H1 (cell line): ENCODE measurements around the gene ELF4. TPM values are rescaled to one million over a fixed set of nuclear protein-coding genes. Genes with fewer than 3 reads are reported as not detected.
A peak's percentile ranks its signal among the peaks of the same experiment; 100 is the strongest.

Experiments used
- CTCF ChIA-PET: fragments of 300-600 bp; sonication (Branson Sonifier 250); formaldehyde crosslinking; loops from one replicate; lab custom pipeline; 2021; ENCODE audit not compliant: partially characterized antibody; lab: Charles Lee
- POLR2A ChIA-PET: fragments of 300-600 bp; sonication (Branson Sonifier 250); formaldehyde crosslinking; loops from one replicate; lab custom pipeline; 2021; ENCODE audit warnings: inconsistent platforms; ENCODE audit not compliant: partially characterized antibody; lab: Charles Lee
- DNase-seq, 2 experiments: peaks; one replicate each; pipeline versions ENCODE4 v3.0.0 to v3.0.0-alpha.2; 2010 to 2022; ENCODE audit warnings: low spot score in 2 of 2, low read depth in 1 of 2, mixed read lengths in 1 of 2
- FAIRE-seq: peaks from 2 replicates; lab custom pipeline; 2011; peaks lifted over from hg19 to GRCh38; lab: Jason Lieb, UNC
- H2AFZ ChIP-seq: 2 replicates; pipeline ENCODE4 v1.8.1; 2012; ENCODE audit warnings: low read length, inconsistent platforms
- H2AK5ac ChIP-seq: 2 replicates; pipeline ENCODE4 v1.6.1; 2013; ENCODE audit warnings: low read depth, low read length
- H2BK120ac ChIP-seq: replicated peaks from 2 replicates; pipeline ENCODE3; 2013; ENCODE audit warnings: low read depth, low read length, inconsistent platforms
- H2BK12ac ChIP-seq: 2 replicates; pipeline ENCODE4 v1.6.1; 2013; ENCODE audit warnings: low read depth, low read length
- H2BK15ac ChIP-seq: 2 replicates; pipeline ENCODE4 v1.6.1; 2013; ENCODE audit warnings: low read length
- H2BK20ac ChIP-seq: 2 replicates; pipeline ENCODE4 v1.6.1; 2013; ENCODE audit warnings: low read length
- H2BK5ac ChIP-seq: 2 replicates; pipeline ENCODE4 v1.6.1; 2013; ENCODE audit warnings: low read depth, low read length
- H3K14ac ChIP-seq: 2 replicates; pipeline ENCODE4 v1.6.1; 2013; ENCODE audit warnings: inconsistent platforms; ENCODE audit not compliant: insufficient read length
- H3K18ac ChIP-seq: 2 replicates; pipeline ENCODE4 v1.6.1; 2013; ENCODE audit warnings: low read length; ENCODE audit errors: extremely low read depth
- H3K23ac ChIP-seq: 2 replicates; pipeline ENCODE4 v1.6.1; 2013; ENCODE audit warnings: inconsistent platforms; ENCODE audit not compliant: insufficient read length
- H3K23me2 ChIP-seq: 2 replicates; pipeline ENCODE4 v1.6.1; 2013; ENCODE audit warnings: low read depth, low read length
- H3K27ac ChIP-seq: 2 replicates; pipeline ENCODE4 v1.6.1; 2011; ENCODE audit warnings: low read depth, low read length, inconsistent platforms
- H3K27me3 ChIP-seq, 4 experiments: replicated peaks in 1 of 4; 1 replicate in 1 of 4; 2 replicates in 3 of 4; pipeline versions ENCODE4 v1.6.1 to v1.8.1; 2011 to 2013; ENCODE audit warnings: low read length in 3 of 4, mild to moderate bottlenecking in 3 of 4, inconsistent platforms in 2 of 4, mixed read lengths in 2 of 4, moderate library complexity in 1 of 4; ENCODE audit not compliant: control insufficient read depth in 3 of 4, insufficient read depth in 3 of 4; ENCODE audit errors: extremely low read depth in 1 of 4
- H3K36me3 ChIP-seq, 4 experiments: 2 replicates each; pipeline versions ENCODE4 v1.6.1 to v1.8.1; 2011 to 2013; ENCODE audit warnings: mild to moderate bottlenecking in 4 of 4, low read length in 3 of 4, moderate library complexity in 2 of 4, control low read depth in 1 of 4, inconsistent platforms in 1 of 4; ENCODE audit not compliant: insufficient read depth in 4 of 4, control insufficient read depth in 2 of 4
- H3K4ac ChIP-seq: replicated peaks from 2 replicates; pipeline ENCODE3; 2013; ENCODE audit warnings: low read length, low read depth, mixed read lengths, inconsistent platforms; ENCODE audit not compliant: insufficient read length
- H3K4me1 ChIP-seq, 4 experiments: replicated peaks in 1 of 4; 1 replicate in 1 of 4; 2 replicates in 3 of 4; pipeline versions ENCODE4 v1.6.1 to v1.8.1; 2011 to 2013; ENCODE audit warnings: low read length in 3 of 4, inconsistent platforms in 2 of 4, mixed read lengths in 1 of 4; ENCODE audit not compliant: insufficient read depth in 4 of 4, control insufficient read depth in 3 of 4
- H3K4me2 ChIP-seq, 2 experiments: 2 replicates each; pipeline versions ENCODE4 v1.6.1 to v1.8.1; 2011 to 2013; ENCODE audit warnings: low read depth in 2 of 2, low read length in 2 of 2, control low read depth in 1 of 2, inconsistent platforms in 1 of 2, mild to moderate bottlenecking in 1 of 2; ENCODE audit not compliant: insufficient read depth in 1 of 2
- H3K4me3 ChIP-seq, 4 experiments: fragments of 200-600, 300-600 bp in 1 of 4; sonication (generic), shearing (Covaris generic), sonication (Bioruptor Twin) in 1 of 4; 2 replicates each; pipeline versions ENCODE4 v1.5.1 to v1.8.1; 2011 to 2016; ENCODE audit warnings: low read length in 4 of 4, low read depth in 3 of 4, control low read depth in 2 of 4, inconsistent platforms in 2 of 4, mild to moderate bottlenecking in 2 of 4, mixed read lengths in 1 of 4, moderate library complexity in 1 of 4; ENCODE audit not compliant: insufficient read depth in 2 of 4; ENCODE audit errors: extremely low read depth in 1 of 4
- H3K56ac ChIP-seq: replicated peaks from 2 replicates; pipeline ENCODE3; 2013; ENCODE audit warnings: low read depth, mild to moderate bottlenecking, mixed read lengths, low read length, inconsistent platforms; ENCODE audit not compliant: insufficient read length
- H3K79me1 ChIP-seq: 2 replicates; pipeline ENCODE4 v1.6.1; 2013; ENCODE audit warnings: low read depth, low read length, control low read depth
- H3K79me2 ChIP-seq, 2 experiments: 2 replicates each; pipeline versions ENCODE4 v1.6.1 to v1.8.1; 2012 to 2013; ENCODE audit warnings: low read length in 2 of 2, mild to moderate bottlenecking in 2 of 2, inconsistent platforms in 1 of 2; ENCODE audit not compliant: insufficient read depth in 2 of 2, control insufficient read depth in 1 of 2
- H3K9ac ChIP-seq, 4 experiments: replicated peaks in 1 of 4; 1 replicate in 1 of 4; 2 replicates in 3 of 4; pipeline versions ENCODE4 v1.6.1 to v1.8.1; 2011 to 2013; ENCODE audit warnings: low read depth in 3 of 4, low read length in 3 of 4, control low read depth in 2 of 4, mild to moderate bottlenecking in 2 of 4, moderate library complexity in 2 of 4, inconsistent platforms in 1 of 4; ENCODE audit errors: extremely low read depth in 1 of 4
- H3K9me3 ChIP-seq, 2 experiments: 2 replicates each; pipeline versions ENCODE4 v1.6.1 to v1.8.1; 2012 to 2013; ENCODE audit warnings: mild to moderate bottlenecking in 2 of 2, moderate library complexity in 2 of 2, control low read depth in 1 of 2, inconsistent platforms in 1 of 2, low read depth in 1 of 2, low read length in 1 of 2, mixed read lengths in 1 of 2; ENCODE audit not compliant: insufficient read depth in 2 of 2
- H4K20me1 ChIP-seq, 2 experiments: replicated peaks in 1 of 2; 2 replicates each; pipeline versions ENCODE3 to v1.8.1; 2011 to 2013; ENCODE audit warnings: inconsistent platforms in 2 of 2, low read length in 2 of 2, mild to moderate bottlenecking in 1 of 2; ENCODE audit not compliant: insufficient read depth in 2 of 2, control insufficient read depth in 1 of 2
- H4K5ac ChIP-seq: 2 replicates; pipeline ENCODE4 v1.6.1; 2013; ENCODE audit warnings: low read length, low read depth, mixed read lengths, inconsistent platforms; ENCODE audit not compliant: insufficient read length
- H4K8ac ChIP-seq: 2 replicates; pipeline ENCODE4 v1.8.0; 2013; ENCODE audit warnings: mild to moderate bottlenecking, moderate library complexity, low read length, inconsistent platforms; ENCODE audit not compliant: insufficient read depth; ENCODE audit errors: extremely low read depth
- H4K91ac ChIP-seq: replicated peaks from 2 replicates; pipeline ENCODE3; 2013; ENCODE audit warnings: low read length, mixed read lengths, inconsistent platforms; ENCODE audit not compliant: insufficient read length
- ATF2 ChIP-seq: IDR thresholded peaks from 2 replicates; pipeline ENCODE4 v1.6.1; 2012; ENCODE audit warnings: low read length, inconsistent platforms
- GABPA ChIP-seq: IDR thresholded peaks from 2 replicates; pipeline ENCODE4 v1.6.1; 2011; ENCODE audit warnings: mild to moderate bottlenecking, low read length, moderate library complexity, borderline replicate concordance; ENCODE audit not compliant: insufficient read depth
- JUN ChIP-seq: IDR thresholded peaks from 2 replicates; pipeline ENCODE4 v1.6.1; 2011; ENCODE audit warnings: low read depth, mild to moderate bottlenecking, improper control_type of control experiment, low read length
- KDM4A ChIP-seq: IDR thresholded peaks from one replicate; pipeline ENCODE4 v1.7.1; 2012; ENCODE audit warnings: low read depth, mild to moderate bottlenecking, moderate library complexity, low read length, inconsistent platforms; ENCODE audit not compliant: severe bottlenecking
- NRF1 ChIP-seq: IDR thresholded peaks from 2 replicates; pipeline ENCODE4 v1.6.1; 2011; ENCODE audit warnings: mild to moderate bottlenecking, low read depth, low read length, improper control_type of control experiment
- POLR2A ChIP-seq, 2 experiments: IDR thresholded peaks; 1 replicate in 1 of 2; 2 replicates in 1 of 2; pipeline ENCODE4 v1.6.1; 2011; ENCODE audit warnings: low read depth in 2 of 2, low read length in 2 of 2, mild to moderate bottlenecking in 2 of 2; ENCODE audit errors: control extremely low read depth in 1 of 2
- RBBP5 ChIP-seq: IDR thresholded peaks from 2 replicates; pipeline ENCODE4 v1.7.1; 2012; ENCODE audit warnings: low read depth, mild to moderate bottlenecking, inconsistent platforms, low read length, moderate library complexity, borderline replicate concordance
- RXRA ChIP-seq: IDR thresholded peaks from 2 replicates; pipeline ENCODE4 v1.6.1; 2011; ENCODE audit warnings: low read depth, mild to moderate bottlenecking, low read length, moderate library complexity; ENCODE audit not compliant: insufficient read depth
- WGBS, 2 experiments: shearing (Covaris generic) in 1 of 2; methylation state at CpG; one replicate each; pipeline versions ENCODE4 v1.1.6 to v1.1.7; 2013 to 2015; ENCODE audit warnings: low lambda C conversion rate in 2 of 2, mixed read lengths in 2 of 2, inconsistent platforms in 1 of 2, low coverage in 1 of 2, missing lambda C conversion rate in 1 of 2; ENCODE audit not compliant: insufficient replicate concordance in 2 of 2, insufficient coverage in 1 of 2, insufficient read length in 1 of 2; ENCODE audit errors: extremely low coverage in 1 of 2, missing lambda C conversion rate in 1 of 2; 5-methylcytosine and 5-hydroxymethylcytosine counted together
- polyA plus RNA-seq, 7 experiments: library from polyadenylated mRNA; depleted of rRNA in 3 of 7; stranded (reverse) in 5 of 7; unstranded in 2 of 7; fragments of >200 nt in 5 of 7; fragments of 200-250 nt in 2 of 7; gene quantifications; 1 replicate in 5 of 7; 2 replicates in 1 of 7; 4 replicates in 1 of 7; pipeline versions ENCODE4 v1.2.1 to v1.2.3, GENCODE V29; 2011 to 2013; ENCODE audit warnings: missing spikeins in 2 of 7, mixed read lengths in 2 of 7
- total RNA-seq: library from RNA; stranded (reverse); fragmentation: NEBNext Ultra II Directional; extraction: Animal tissue kit (Norgen Biotek cat#: 25700); gene quantifications from 2 replicates; pipeline ENCODE4 v1.2.1, GENCODE V29; 2021
- TF ChIP-seq, protein P1 (sequence below): IDR thresholded peaks from 2 replicates; pipeline ENCODE4 v1.6.1; 2011; ENCODE audit warnings: low read depth, mild to moderate bottlenecking, low read length; ENCODE audit not compliant: insufficient read depth

ELF4 gene
- total and polyA plus RNA-seq, 2 of the 8 experiments (the other 6 are each of a cell fraction or from before 2014, with no cell fraction given) = 1.8 to 2.0 TPM

- H3K9ac ChIP-seq = no peak overlapping the region
- H2BK120ac ChIP-seq = peak overlapping the region; percentile 22
- no peaks in the 10 kb centered on the region for H3K79me2 ChIP-seq
- FAIRE-seq = no peak
- no peak overlapping the region for H2BK15ac ChIP-seq
- no peak overlapping the region for H2AFZ ChIP-seq
- H4K20me1 ChIP-seq = no peaks in the 10 kb centered on the region
- H3K18ac ChIP-seq = peak overlapping the region; percentile 32; the same call in 1 of the 2 replicates
- no peaks in the 10 kb centered on the region for H3K27me3 ChIP-seq
- H2BK20ac ChIP-seq = no peak overlapping the region
- H3K23ac ChIP-seq = no peak overlapping the region
- H4K8ac ChIP-seq = no peak overlapping the region
- H3K79me1 ChIP-seq = no peaks in the 10 kb centered on the region
- no peak overlapping the region for H4K5ac ChIP-seq
- H3K56ac ChIP-seq = no peak overlapping the region
- H3K4me1 ChIP-seq = peaks cover 0 to 22% (median 6%) of the 10 kb centered on the region in 4 experiments; a peak in 5 of 7 replicates
- WGBS, 2 experiments = 93% methylated on average over 8 of the region's 11 CpGs; no CpG with 5 or more reads in 1 of the 2 experiments
- no peak overlapping the region for H2BK5ac ChIP-seq
- no peak overlapping the region for H3K4me3 ChIP-seq
- DNase-seq = no peak
- CTCF ChIA-PET = interaction anchor here (1.2 to 2.1 kb wide), 3 partner anchors 18 to 33 kb away, joined by 3 to 5 read pairs (median 4); no protein-coding TSS in a partner anchor
- no peaks in the 10 kb centered on the region for H3K9me3 ChIP-seq
- H2BK12ac ChIP-seq = no peak overlapping the region
- H2AK5ac ChIP-seq = no peak overlapping the region
- no peak overlapping the region for H3K14ac ChIP-seq
- no peak overlapping the region for H3K27ac ChIP-seq
- POLR2A ChIA-PET = no interaction called here
- no peaks in the 10 kb centered on the region for H3K36me3 ChIP-seq
- no peaks in the 10 kb centered on the region for H3K23me2 ChIP-seq
- H3K4ac ChIP-seq = no peak overlapping the region
- H4K91ac ChIP-seq = no peak overlapping the region
- H3K4me2 ChIP-seq = no peak overlapping the region
- no peak for TF ChIP-seq NRF1
- no peak for TF ChIP-seq JUN
- TF ChIP-seq, protein P1, sequence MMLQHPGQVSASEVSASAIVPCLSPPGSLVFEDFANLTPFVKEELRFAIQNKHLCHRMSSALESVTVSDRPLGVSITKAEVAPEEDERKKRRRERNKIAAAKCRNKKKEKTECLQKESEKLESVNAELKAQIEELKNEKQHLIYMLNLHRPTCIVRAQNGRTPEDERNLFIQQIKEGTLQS = no peak
- no peak for TF ChIP-seq POLR2A (IDR thresholded peaks at IDR 0.05; ENCODE audit: control extremely low read depth in 1 of 2, low read depth in 2 of 2, low read length in 2 of 2)
- TF ChIP-seq RXRA = no peak
- no peak for TF ChIP-seq KDM4A
- no peak for TF ChIP-seq GABPA
- no peak for TF ChIP-seq RBBP5
- no peak for TF ChIP-seq ATF2
These were observed 24.5 kb downstream of the ELF4 start for GRCh38 chrX:130085551-130086446.
